Stimulated activated CD4-positive, alpha-beta T cell treated with anti-CD3 and anti-CD28 coated beads, TNF-alpha, amount 100 ng/mL, for 1 hour (primary cell): ENCODE measurements around the gene B4GALT4.

Experiments
- DNase-seq, 3 donors: peaks; one replicate each; pipeline ENCODE4 v3.0.0-alpha.2; 2020; ENCODE audit warnings: low read depth in 3 of 3, low spot score in 1 of 3

Gene B4GALT4

GRCh38 chr3:119237299-119237698 is 3.4 kb downstream of the B4GALT4 start:
- DNase-seq: no peak

- DNase-seq: no peak
Measured at GRCh38 chr3:119236756-119237155, 3.9 kb downstream of the B4GALT4 start.

- DNase-seq: no peak
Measured at GRCh38 chr3:119235151-119235550, 5.5 kb downstream of the B4GALT4 start.

- DNase-seq: no peak
Measured at GRCh38 chr3:119234610-119235009, 6.1 kb downstream of the B4GALT4 start.

- DNase-seq: no peak
Measured at GRCh38 chr3:119230745-119231144, 9.9 kb downstream of the B4GALT4 start.

- DNase-seq: no peak
Measured at GRCh38 chr3:119230071-119230470, 10.6 kb downstream of the B4GALT4 start.

GRCh38 chr3:119229190-119229589 is 11.5 kb downstream of the B4GALT4 start:
- no peak for DNase-seq

- no peak for DNase-seq
Measured at GRCh38 chr3:119228373-119229145, 12.1 kb downstream of the B4GALT4 start.

GRCh38 chr3:119227070-119227850 is 13.4 kb downstream of the B4GALT4 start:
- DNase-seq: no peak

GRCh38 chr3:119225121-119225520 is 15.6 kb downstream of the B4GALT4 start:
- DNase-seq: no peak

GRCh38 chr3:119223511-119223910 is 17.2 kb downstream of the B4GALT4 start:
- no peak for DNase-seq

GRCh38 chr3:119222391-119222790 is 18.3 kb downstream of the B4GALT4 start:
- no peak for DNase-seq

GRCh38 chr3:119221779-119222320 is 18.8 kb downstream of the B4GALT4 start:
- no peak for DNase-seq

- no peak for DNase-seq
Measured at GRCh38 chr3:119220970-119221667, 19.6 kb downstream of the B4GALT4 start.

- DNase-seq: no peak
Measured at GRCh38 chr3:119220198-119220597, 20.5 kb downstream of the B4GALT4 start.

- no peak for DNase-seq
Measured at GRCh38 chr3:119219069-119219468, 21.6 kb downstream of the B4GALT4 start.

GRCh38 chr3:119211803-119212202 is 28.9 kb downstream of the B4GALT4 start:
- no peak for DNase-seq

GRCh38 chr3:119211193-119211592 is 29.5 kb downstream of the B4GALT4 start:
- DNase-seq: no peak

GRCh38 chr3:119207512-119207875 is 33.2 kb downstream of the B4GALT4 start:
- no peak for DNase-seq

GRCh38 chr3:119206611-119207511 is 33.8 kb downstream of the B4GALT4 start:
- no peak for DNase-seq

- DNase-seq: no peak
Measured at GRCh38 chr3:119205685-119206084, 35.0 kb downstream of the B4GALT4 start.
